Thyroid gland (tissue), 4 donors: ENCODE results near the gene RASL11B.

Source experiments
- CTCF ChIP-seq, 6 experiments: fragments of 200-600 bp in 3 of 6; fragments of 450-650 bp in 3 of 6; sonication (generic) in 3 of 6; IDR thresholded peaks; one replicate each; pipeline ENCODE4 v1.5.1; 2016 to 2019; ENCODE audit warnings: antibody characterized with exemption in 6 of 6, mild to moderate bottlenecking in 2 of 6, inconsistent platforms in 1 of 6, moderate library complexity in 1 of 6
- POLR2A ChIP-seq, 2 donors: fragments of 450-650 bp; IDR thresholded peaks; one replicate each; pipeline ENCODE4 v1.6.1; 2017; ENCODE audit warnings: antibody characterized with exemption in 2 of 2, mild to moderate bottlenecking in 2 of 2, moderate library complexity in 1 of 2

GRCh38 chr4:52861171-52861823, 820 bp upstream of the RASL11B start:
- TF ChIP-seq POLR2A (IDR thresholded peaks at IDR 0.05): no peak
- TF ChIP-seq CTCF (IDR thresholded peaks at IDR 0.05): no peak
